ENCODE measurements around the gene ZNF521.

The ZNF521 gene

GRCh38 chr18:25279961-25280360 is 72.0 kb downstream of the ZNF521 start:
- Histone ChIP-seq H3K4me1 (ENCODE audit: control extremely low read depth in 1 of 4, control insufficient read depth in 4 of 4, insufficient read depth in 4 of 4, low read length in 3 of 4) (peaks cover 23 to 80% (median 47%) of the 10 kb centered on the region in 4 experiments), H3K27ac (ENCODE audit: insufficient read depth in 1 of 2, low read depth in 1 of 2, low read length in 2 of 2, poor library complexity in 1 of 2, severe bottlenecking in 2 of 2) (no peak overlapping the region), H3K36me3 (ENCODE audit: control insufficient read depth in 4 of 4, insufficient read depth in 4 of 4, low read length in 3 of 4) (peaks cover 0 to 3% (median 1%) of the 10 kb centered on the region in 4 experiments), H3K4me3 (ENCODE audit: control insufficient read depth in 1 of 7, extremely low read depth in 1 of 7, insufficient read depth in 4 of 7, low read depth in 2 of 7, low read length in 6 of 7) (peak overlapping the region in 1 of 7 experiments; percentile 39), H3K27me3 (replicated peaks in 2 of 5; ENCODE audit: control insufficient read depth in 4 of 5, insufficient read depth in 5 of 5, low read length in 4 of 5) (no peaks in the 10 kb centered on the region), H3K9me3 (ENCODE audit: control extremely low read depth in 1 of 5, control insufficient read depth in 4 of 5, insufficient read depth in 2 of 5, low read depth in 1 of 5, low read length in 4 of 5) (no peaks in the 10 kb centered on the region)
- WGBS (ENCODE audit: insufficient coverage) = no CpG with 5 or more reads among the region's 6 CpGs
- peak in 2 of 3 donors; percentile 40 to 50 for DNase-seq
- CTCF ChIA-PET = interaction anchor here (0.9 kb wide), 1 partner anchor 40 kb away, joined by 4 read pairs; no protein-coding TSS in a partner anchor
- POLR2A ChIA-PET = interaction anchor here (0.6 kb wide), 1 partner anchor 47 kb away, joined by 3 read pairs; no protein-coding TSS in a partner anchor

GRCh38 chr18:25279556-25279955 is 72.4 kb downstream of the ZNF521 start:
- Histone ChIP-seq H3K4me3 (ENCODE audit: control insufficient read depth in 1 of 7, extremely low read depth in 1 of 7, insufficient read depth in 4 of 7, low read depth in 2 of 7, low read length in 6 of 7) (peak overlapping the region in 1 of 7 experiments; percentile 39), H3K4me1 (ENCODE audit: control extremely low read depth in 1 of 4, control insufficient read depth in 4 of 4, insufficient read depth in 4 of 4, low read length in 3 of 4) (peaks cover 23 to 79% (median 43%) of the 10 kb centered on the region in 4 experiments), H3K27me3 (replicated peaks in 2 of 5; ENCODE audit: control insufficient read depth in 4 of 5, insufficient read depth in 5 of 5, low read length in 4 of 5) (no peaks in the 10 kb centered on the region), H3K9me3 (ENCODE audit: control extremely low read depth in 1 of 5, control insufficient read depth in 4 of 5, insufficient read depth in 2 of 5, low read depth in 1 of 5, low read length in 4 of 5) (no peaks in the 10 kb centered on the region), H3K36me3 (ENCODE audit: control insufficient read depth in 4 of 4, insufficient read depth in 4 of 4, low read length in 3 of 4) (peaks cover 0 to 3% (median 1%) of the 10 kb centered on the region in 4 experiments), H3K27ac (ENCODE audit: insufficient read depth in 1 of 2, low read depth in 1 of 2, low read length in 2 of 2, poor library complexity in 1 of 2, severe bottlenecking in 2 of 2) (no peak overlapping the region)
- no peak for DNase-seq
- CTCF ChIA-PET = interaction anchor here (0.9 kb wide), 1 partner anchor 40 kb away, joined by 4 read pairs; no protein-coding TSS in a partner anchor
- no CpG with 5 or more reads among the region's 3 CpGs for WGBS (ENCODE audit: insufficient coverage)
- POLR2A ChIA-PET = interaction anchor here (0.6 kb wide), 1 partner anchor 46 kb away, joined by 3 read pairs; no protein-coding TSS in a partner anchor

- ChIA-PET POLR2A (no interaction called here), CTCF (interaction anchor here (0.9 kb wide), 1 partner anchor 40 kb away, joined by 4 read pairs; no protein-coding TSS in a partner anchor)
- Histone ChIP-seq H3K4me3 (ENCODE audit: control insufficient read depth in 1 of 7, extremely low read depth in 1 of 7, insufficient read depth in 4 of 7, low read depth in 2 of 7, low read length in 6 of 7) (peak overlapping the region in 1 of 7 experiments; percentile 31), H3K27ac (ENCODE audit: insufficient read depth in 1 of 2, low read depth in 1 of 2, low read length in 2 of 2, poor library complexity in 1 of 2, severe bottlenecking in 2 of 2) (no peak overlapping the region), H3K36me3 (ENCODE audit: control insufficient read depth in 4 of 4, insufficient read depth in 4 of 4, low read length in 3 of 4) (peaks cover 0 to 3% (median 1%) of the 10 kb centered on the region in 4 experiments), H3K9me3 (ENCODE audit: control extremely low read depth in 1 of 5, control insufficient read depth in 4 of 5, insufficient read depth in 2 of 5, low read depth in 1 of 5, low read length in 4 of 5) (no peaks in the 10 kb centered on the region), H3K4me1 (ENCODE audit: control extremely low read depth in 1 of 4, control insufficient read depth in 4 of 4, insufficient read depth in 4 of 4, low read length in 3 of 4) (peaks cover 23 to 75% (median 39%) of the 10 kb centered on the region in 4 experiments), H3K27me3 (replicated peaks in 2 of 5; ENCODE audit: control insufficient read depth in 4 of 5, insufficient read depth in 5 of 5, low read length in 4 of 5) (no peaks in the 10 kb centered on the region)
- 0% methylated on average over 1 of the region's 2 CpGs for WGBS (ENCODE audit: insufficient coverage)
- no peak for DNase-seq
These were observed 72.8 kb downstream of the ZNF521 start for GRCh38 chr18:25279133-25279532.

- Histone ChIP-seq H3K27ac (ENCODE audit: insufficient read depth in 1 of 2, low read depth in 1 of 2, low read length in 2 of 2, poor library complexity in 1 of 2, severe bottlenecking in 2 of 2) (no peak overlapping the region), H3K4me1 (ENCODE audit: control extremely low read depth in 1 of 4, control insufficient read depth in 4 of 4, insufficient read depth in 4 of 4, low read length in 3 of 4) (peaks cover 17 to 67% (median 32%) of the 10 kb centered on the region in 4 experiments), H3K27me3 (replicated peaks in 2 of 5; ENCODE audit: control insufficient read depth in 4 of 5, insufficient read depth in 5 of 5, low read length in 4 of 5) (no peaks in the 10 kb centered on the region), H3K4me3 (ENCODE audit: control insufficient read depth in 1 of 7, extremely low read depth in 1 of 7, insufficient read depth in 4 of 7, low read depth in 2 of 7, low read length in 6 of 7) (peak overlapping the region in 2 of 7 experiments; percentile 31 to 46), H3K36me3 (ENCODE audit: control insufficient read depth in 4 of 4, insufficient read depth in 4 of 4, low read length in 3 of 4) (peaks cover 0 to 5% (median 2%) of the 10 kb centered on the region in 4 experiments), H3K9me3 (ENCODE audit: control extremely low read depth in 1 of 5, control insufficient read depth in 4 of 5, insufficient read depth in 2 of 5, low read depth in 1 of 5, low read length in 4 of 5) (no peaks in the 10 kb centered on the region)
- CTCF ChIA-PET = no interaction called here
- peak in 2 of 3 donors; percentile 52 to 61 for DNase-seq
- POLR2A ChIA-PET = no interaction called here
- WGBS (ENCODE audit: insufficient coverage) = 83% methylated on average over 4 of the region's 4 CpGs
These were observed 73.6 kb downstream of the ZNF521 start for GRCh38 chr18:25278394-25278793.

- POLR2A ChIA-PET = interaction anchor here (0.7 kb wide), 1 partner anchor 18 kb away, joined by 3 read pairs; no protein-coding TSS in a partner anchor
These were observed 76.5 kb downstream of the ZNF521 start for GRCh38 chr18:25275412-25276001.

GRCh38 chr18:25274926-25275325 is 77.0 kb downstream of the ZNF521 start:
- DNase-seq = no peak
- H3K27ac ChIP-seq (ENCODE audit: insufficient read depth in 1 of 2, low read depth in 1 of 2, low read length in 2 of 2, poor library complexity in 1 of 2, severe bottlenecking in 2 of 2) = no peak overlapping the region
- peaks cover 0 to 11% (median 1%) of the 10 kb centered on the region in 4 experiments for H3K36me3 ChIP-seq (ENCODE audit: control insufficient read depth in 4 of 4, insufficient read depth in 4 of 4, low read length in 3 of 4)
- peaks cover 1 to 33% (median 9%) of the 10 kb centered on the region in 4 experiments for H3K4me1 ChIP-seq (ENCODE audit: control extremely low read depth in 1 of 4, control insufficient read depth in 4 of 4, insufficient read depth in 4 of 4, low read length in 3 of 4)
- CTCF ChIA-PET = interaction anchor here (1.0 to 1.4 kb wide), 3 partner anchors 9 to 31 kb away, joined by 3 to 4 read pairs (median 3); no protein-coding TSS in a partner anchor
- no peak overlapping the region for H3K4me3 ChIP-seq (ENCODE audit: control insufficient read depth in 1 of 7, extremely low read depth in 1 of 7, insufficient read depth in 4 of 7, low read depth in 2 of 7, low read length in 6 of 7)
- POLR2A ChIA-PET = interaction anchor here (1.6 kb wide), 1 partner anchor 31 kb away, joined by 3 read pairs; no protein-coding TSS in a partner anchor
- no peaks in the 10 kb centered on the region for H3K27me3 ChIP-seq (replicated peaks in 2 of 5; ENCODE audit: control insufficient read depth in 4 of 5, insufficient read depth in 5 of 5, low read length in 4 of 5)
- no CpG with 5 or more reads among the region's 4 CpGs for WGBS (ENCODE audit: insufficient coverage)
- peaks cover 0 to under 1% (median 0%) of the 10 kb centered on the region in 5 experiments for H3K9me3 ChIP-seq (ENCODE audit: control extremely low read depth in 1 of 5, control insufficient read depth in 4 of 5, insufficient read depth in 2 of 5, low read depth in 1 of 5, low read length in 4 of 5)

More at GRCh38 chr18:25275412-25276001, 76.5 kb downstream of the ZNF521 start:
- CTCF ChIA-PET = interaction anchor here (1.0 to 1.4 kb wide), 4 partner anchors 9 to 32 kb away, joined by 3 to 4 read pairs (median 3); no protein-coding TSS in a partner anchor
- Histone ChIP-seq H3K9me3 (ENCODE audit: control extremely low read depth in 1 of 5, control insufficient read depth in 4 of 5, insufficient read depth in 2 of 5, low read depth in 1 of 5, low read length in 4 of 5) (no peaks in the 10 kb centered on the region), H3K4me1 (ENCODE audit: control extremely low read depth in 1 of 4, control insufficient read depth in 4 of 4, insufficient read depth in 4 of 4, low read length in 3 of 4) (peaks cover 1 to 39% (median 12%) of the 10 kb centered on the region in 4 experiments), H3K4me3 (ENCODE audit: control insufficient read depth in 1 of 7, extremely low read depth in 1 of 7, insufficient read depth in 4 of 7, low read depth in 2 of 7, low read length in 6 of 7) (no peak overlapping the region), H3K36me3 (ENCODE audit: control insufficient read depth in 4 of 4, insufficient read depth in 4 of 4, low read length in 3 of 4) (peaks cover 0 to 12% (median 1%) of the 10 kb centered on the region in 4 experiments), H3K27ac (ENCODE audit: insufficient read depth in 1 of 2, low read depth in 1 of 2, low read length in 2 of 2, poor library complexity in 1 of 2, severe bottlenecking in 2 of 2) (no peak overlapping the region), H3K27me3 (replicated peaks in 2 of 5; ENCODE audit: control insufficient read depth in 4 of 5, insufficient read depth in 5 of 5, low read length in 4 of 5) (no peaks in the 10 kb centered on the region)
- WGBS (ENCODE audit: insufficient coverage) = 83% methylated on average over 9 of the region's 11 CpGs
- no peak for DNase-seq
